Measurements from ENCODE around the gene WDR62.
"Not testable (repeated sequence)": the region's sequence is repeated elsewhere in the genome, so short reads cannot be mapped to it uniquely, and the experiment has no call there.

The WDR62 gene

DNA sequence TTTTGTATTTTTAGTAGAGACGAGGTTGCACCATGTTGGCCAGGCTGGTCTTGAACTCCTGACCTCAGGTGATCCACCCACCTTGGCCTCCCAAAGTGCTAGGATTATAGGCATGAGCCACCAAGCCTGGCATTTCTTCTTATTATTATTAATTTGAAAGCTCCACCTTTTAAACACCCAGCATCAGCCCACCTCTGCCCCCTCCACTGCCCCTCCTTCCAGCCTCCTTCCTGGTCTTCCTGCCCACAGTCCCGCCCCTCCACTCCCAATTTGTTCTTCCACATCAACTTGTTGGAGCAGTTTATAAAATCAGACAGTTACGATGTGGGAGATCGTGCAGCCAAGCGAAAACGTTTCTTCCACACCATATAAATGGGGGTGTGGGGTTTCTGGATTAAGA is 14.2 kb upstream of the WDR62 start:
- DNase-seq, result no peak

DNA sequence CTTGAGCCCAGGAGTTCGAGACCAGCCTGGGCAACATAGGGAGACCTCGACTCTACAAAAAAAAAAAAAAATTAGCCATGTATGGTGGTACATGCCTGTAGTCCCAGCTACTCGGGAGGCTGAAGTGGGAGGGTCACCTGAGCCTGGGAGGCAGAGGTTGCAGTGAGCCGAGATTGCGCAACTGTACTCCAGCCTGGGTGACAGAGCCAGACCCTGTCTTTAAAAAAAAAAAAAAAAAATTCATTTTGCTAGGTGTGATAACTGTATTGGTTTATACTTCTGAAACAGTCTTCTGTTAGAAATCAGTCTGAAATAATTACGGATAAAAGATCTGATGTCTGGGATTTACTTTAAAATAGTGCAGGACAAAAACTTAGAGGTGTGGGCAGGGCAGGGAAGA is 13.6 kb upstream of the WDR62 start:
- not testable (repeated sequence) for DNase-seq

DNA sequence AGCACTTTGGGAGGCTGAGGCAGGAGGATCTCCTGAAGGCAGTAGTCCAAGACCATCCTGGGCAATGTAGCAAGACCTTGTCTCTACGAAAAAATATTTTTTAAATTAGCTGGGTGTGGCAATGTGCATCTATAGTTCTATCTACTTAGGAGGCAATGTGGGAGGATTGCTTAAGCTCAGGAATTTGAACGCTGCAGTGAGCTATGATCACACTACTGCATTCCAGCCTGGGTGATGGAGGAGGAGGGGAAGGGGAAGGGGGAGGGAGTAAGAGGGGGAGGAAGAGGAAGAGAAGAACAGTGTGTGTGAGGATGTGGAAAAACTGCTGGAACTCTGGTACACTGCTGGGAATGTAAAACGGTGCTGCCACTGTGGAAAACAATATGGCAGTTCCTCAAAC is 12.9 kb upstream of the WDR62 start:
- no peak for DNase-seq

- no peak for DNase-seq
These were observed 10.7 kb upstream of the WDR62 start for GRCh38 chr19:36043952-36044351.

- DNase-seq, result no peak
These were observed 8.2 kb upstream of the WDR62 start for GRCh38 chr19:36046443-36047050.

GRCh38 chr19:36047835-36048234 is 6.9 kb upstream of the WDR62 start:
- DNase-seq, result no peak

GRCh38 chr19:36049080-36049698 is 5.5 kb upstream of the WDR62 start:
- no peak for DNase-seq

DNA sequence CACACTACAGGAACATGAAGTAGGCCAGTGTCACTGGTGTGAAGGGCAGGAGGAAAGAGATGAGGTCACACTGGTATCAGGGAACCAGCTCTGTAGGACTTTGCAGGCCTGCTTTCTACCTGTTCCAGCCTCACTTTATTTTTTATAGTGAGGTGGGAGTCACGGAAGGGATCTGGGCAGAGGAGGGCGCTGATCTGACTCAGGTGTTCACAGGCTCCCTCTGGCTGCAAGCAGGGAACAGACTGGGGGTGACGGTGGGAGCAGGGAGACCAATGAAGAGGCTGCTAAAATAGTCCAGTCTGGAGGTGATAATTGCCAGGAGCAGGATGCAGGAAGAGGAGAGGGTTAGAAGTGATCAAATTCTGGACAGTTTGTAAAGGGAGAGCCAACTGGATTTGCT is 3.5 kb upstream of the WDR62 start:
- no peak for DNase-seq

- no peak for DNase-seq
These were observed 3.1 kb upstream of the WDR62 start for GRCh38 chr19:36051637-36052036.

- peak; percentile 99 for DNase-seq
These were observed 471 bp upstream of the WDR62 start, which contains the start of gene THAP8 for GRCh38 chr19:36054119-36054732. Gene THAP8, minus strand, starts transcription at chr19:36054285. Its CDS starts 68 bp downstream, at chr19:36054217.

GRCh38 chr19:36058481-36059179 is 3.9 kb downstream of the WDR62 start:
- DNase-seq, result no peak

DNA sequence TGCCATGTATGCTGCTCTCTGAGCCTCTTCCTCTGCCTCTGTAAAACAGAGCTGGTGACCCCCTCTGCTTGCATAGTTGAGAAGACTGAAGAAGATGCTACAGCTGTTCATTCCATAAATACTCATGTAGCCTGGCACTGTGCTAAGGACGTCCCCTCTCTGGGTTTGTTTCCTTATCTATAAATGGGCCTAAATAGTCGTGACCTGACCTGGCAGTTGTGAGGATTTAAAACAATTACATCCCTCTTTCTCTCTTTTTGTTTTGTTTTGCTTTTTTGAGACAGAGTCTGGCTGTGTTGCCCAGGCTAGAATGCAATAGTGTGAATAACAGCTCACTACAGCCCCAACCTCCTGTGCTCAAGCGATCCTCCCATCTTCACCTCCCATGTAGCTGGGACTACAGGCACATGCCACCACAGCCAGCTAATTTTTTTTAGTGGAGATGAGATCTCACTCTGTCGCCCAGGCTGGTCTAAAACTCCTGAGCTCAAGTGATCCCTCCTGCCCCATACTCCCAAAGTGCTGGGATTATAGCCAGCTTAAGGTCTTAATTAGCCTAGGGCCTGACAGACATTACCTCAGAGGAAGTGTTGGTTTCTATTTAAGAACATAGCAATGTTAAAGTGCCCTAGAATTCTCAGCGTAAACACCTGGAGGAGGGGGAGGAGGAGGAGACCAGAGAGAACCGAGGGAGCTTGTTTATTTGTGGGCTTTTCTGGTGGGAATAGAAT is 4.6 kb downstream of the WDR62 start:
- no peak for DNase-seq

GRCh38 chr19:36060430-36060829 is 5.7 kb downstream of the WDR62 start:
- no peak for DNase-seq

GRCh38 chr19:36061367-36061766 is 6.7 kb downstream of the WDR62 start:
- DNase-seq, result no peak

DNA sequence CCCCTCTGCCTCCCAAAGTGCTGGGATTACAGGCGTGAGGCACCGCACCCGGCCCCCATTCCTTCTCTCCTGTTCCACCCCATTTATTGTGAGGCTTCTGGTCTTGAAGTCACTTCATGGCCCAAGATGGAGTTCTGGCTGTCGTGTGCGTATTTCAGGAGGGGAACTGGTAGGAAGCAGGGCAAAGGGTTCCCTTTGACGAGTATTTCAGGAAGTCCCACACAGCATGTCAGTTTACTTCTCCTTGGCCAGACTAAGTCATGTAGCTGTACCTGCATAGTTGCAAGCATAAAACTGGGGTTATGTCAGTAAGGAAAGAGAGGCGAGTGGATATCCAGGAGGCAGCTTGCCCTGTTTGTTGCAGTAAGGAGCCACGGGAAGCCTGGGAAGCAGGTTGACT is 10.1 kb downstream of the WDR62 start:
- DNase-seq, result no peak

- DNase-seq, result no peak
These were observed 13.0 kb downstream of the WDR62 start for GRCh38 chr19:36067681-36068080.

DNA sequence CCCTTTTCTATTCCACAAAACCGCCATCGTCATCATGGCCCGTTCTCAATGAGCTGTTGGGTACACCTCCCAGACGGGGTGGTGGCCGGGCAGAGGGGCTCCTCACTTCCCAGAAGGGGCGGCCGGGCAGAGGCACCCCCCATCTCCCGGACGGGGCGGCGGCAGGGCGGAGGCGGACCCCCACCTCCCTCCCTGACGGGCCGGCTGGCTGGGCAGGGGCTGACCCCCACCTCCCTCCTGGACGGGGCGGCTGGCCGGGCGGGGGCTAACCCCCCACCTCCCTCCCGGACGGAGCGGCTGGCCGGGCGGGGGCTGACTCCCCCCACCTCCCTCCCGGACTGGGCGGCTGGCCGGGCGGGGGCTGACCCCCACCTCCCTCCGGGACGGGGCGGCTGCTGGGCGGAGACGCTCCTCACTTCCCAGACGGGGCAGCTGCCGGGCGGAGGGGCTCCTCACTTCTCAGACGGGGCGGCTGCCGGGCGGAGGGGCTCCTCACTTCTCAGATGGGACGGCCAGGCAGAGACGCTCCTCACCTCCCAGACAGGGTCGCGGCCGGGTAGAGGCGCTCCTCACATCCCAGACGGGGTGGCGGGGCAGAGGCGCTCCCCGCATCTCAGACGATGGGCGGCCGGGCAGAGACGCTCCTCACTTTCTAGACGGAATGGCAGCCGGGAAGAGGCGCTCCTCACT is 14.3 kb downstream of the WDR62 start:
- not testable (repeated sequence) for DNase-seq

DNA sequence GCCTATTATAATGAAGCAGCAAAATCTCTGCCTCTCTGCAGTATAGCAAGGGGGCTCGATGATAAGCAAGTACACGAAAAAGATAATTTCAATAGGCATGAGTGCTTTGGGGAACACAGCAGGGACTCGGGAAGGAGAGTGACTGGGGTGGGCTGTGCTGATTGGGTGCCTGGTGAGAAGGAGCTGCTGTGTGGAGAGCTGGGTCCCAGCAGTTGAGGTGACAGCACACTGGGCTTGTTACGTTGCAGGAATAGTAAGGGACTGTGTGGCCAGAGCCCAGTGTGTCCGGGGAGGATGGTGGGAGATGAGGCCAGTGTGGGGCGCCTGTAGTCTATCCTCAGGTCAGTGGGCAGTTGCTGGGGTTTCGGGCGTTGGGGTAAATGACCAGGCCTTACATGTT is 17.4 kb downstream of the WDR62 start:
- no peak for DNase-seq

GRCh38 chr19:36073121-36073876 is 18.6 kb downstream of the WDR62 start:
- DNase-seq, result no peak

- no peak for DNase-seq
These were observed 24.8 kb downstream of the WDR62 start for GRCh38 chr19:36079389-36079945.

DNA sequence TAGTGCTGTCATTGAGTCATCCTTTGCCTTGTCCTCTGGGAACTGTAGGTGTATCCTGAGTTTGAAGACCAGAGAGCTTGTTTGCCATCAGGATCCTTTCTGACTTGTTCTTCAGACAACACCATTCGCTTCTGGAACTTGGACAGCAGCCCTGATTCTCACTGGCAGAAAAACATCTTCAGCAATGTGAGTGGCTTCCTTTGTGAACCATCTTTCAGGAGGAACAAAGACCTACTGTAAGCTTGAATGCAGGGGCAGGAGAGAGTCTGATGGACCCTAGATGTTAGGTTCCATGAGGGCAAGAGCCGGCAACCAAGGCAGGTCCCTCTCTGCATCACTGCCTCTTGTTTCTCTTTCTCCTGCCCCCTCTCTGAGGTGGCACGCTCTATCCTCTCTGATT is 26.7 kb downstream of the WDR62 start:
- no peak for DNase-seq
